Activated B cell treated with CpG ODN at 0.5 μM for 24 hours (primary cell): ENCODE data around the gene MSANTD1. TPM values are rescaled to one million over a fixed set of nuclear protein-coding genes. Genes with fewer than 3 reads are reported as not detected.

Source experiments
- ATAC-seq: fragments of 200-7000 bp; cut with Tn5 transposase; one replicate; pipeline ENCODE4 v1.10.0; 2021; ENCODE audit warnings: low read depth, mild to moderate bottlenecking, moderate library complexity
- CTCF ChIA-PET: fragments of 350-600 bp; sonication (Branson Sonifier 250); formaldehyde crosslinking; loops from one replicate; lab custom pipeline; 2021; ENCODE audit warnings: antibody characterized with exemption; lab: Charles Lee
- POLR2A ChIA-PET: fragments of 350-600 bp; sonication (Branson Sonifier 250); formaldehyde crosslinking; loops from one replicate; lab custom pipeline; 2021; ENCODE audit warnings: antibody characterized with exemption; lab: Charles Lee
- DNase-seq: peaks from one replicate; pipeline ENCODE4 v3.0.0; 2022
- H3K27ac Mint-ChIP-seq: one replicate; pipeline ENCODE4 v1.8.0; 2020; ENCODE audit warnings: mixed read lengths
- H3K27me3 Mint-ChIP-seq: one replicate; pipeline ENCODE4 v1.8.0; 2021; ENCODE audit warnings: mixed read lengths
- H3K36me3 Mint-ChIP-seq: one replicate; pipeline ENCODE4 v1.8.0; 2021; ENCODE audit warnings: low read depth, mixed read lengths
- H3K4me1 Mint-ChIP-seq: one replicate; pipeline ENCODE4 v1.8.0; 2021; ENCODE audit warnings: mixed read lengths
- H3K4me3 Mint-ChIP-seq: one replicate; pipeline ENCODE4 v1.8.0; 2020; ENCODE audit warnings: mild to moderate bottlenecking, mixed read lengths
- H3K9me3 Mint-ChIP-seq: one replicate; pipeline ENCODE4 v1.8.0; 2020; ENCODE audit warnings: mixed read lengths
- intact Hi-C: fragments of 100-400 bp; cut with micrococcal nuclease; formaldehyde crosslinking; loops from one replicate; pipeline ENCODE4 v1.15.1; 2024
- total RNA-seq: library from RNA; stranded (reverse); gene quantifications from 2 replicates; pipeline ENCODE4 v1.2.3, GENCODE V29; 2022
- TF ChIP-seq, protein P1 (sequence below): fragments of 200-600 bp; IDR thresholded peaks from one replicate; pipeline ENCODE4 v1.8.0; 2022; ENCODE audit warnings: antibody characterized with exemption, mild to moderate bottlenecking

Gene MSANTD1
- total RNA-seq, 1 donor from 2014 or later: 5.0 TPM

DNA sequence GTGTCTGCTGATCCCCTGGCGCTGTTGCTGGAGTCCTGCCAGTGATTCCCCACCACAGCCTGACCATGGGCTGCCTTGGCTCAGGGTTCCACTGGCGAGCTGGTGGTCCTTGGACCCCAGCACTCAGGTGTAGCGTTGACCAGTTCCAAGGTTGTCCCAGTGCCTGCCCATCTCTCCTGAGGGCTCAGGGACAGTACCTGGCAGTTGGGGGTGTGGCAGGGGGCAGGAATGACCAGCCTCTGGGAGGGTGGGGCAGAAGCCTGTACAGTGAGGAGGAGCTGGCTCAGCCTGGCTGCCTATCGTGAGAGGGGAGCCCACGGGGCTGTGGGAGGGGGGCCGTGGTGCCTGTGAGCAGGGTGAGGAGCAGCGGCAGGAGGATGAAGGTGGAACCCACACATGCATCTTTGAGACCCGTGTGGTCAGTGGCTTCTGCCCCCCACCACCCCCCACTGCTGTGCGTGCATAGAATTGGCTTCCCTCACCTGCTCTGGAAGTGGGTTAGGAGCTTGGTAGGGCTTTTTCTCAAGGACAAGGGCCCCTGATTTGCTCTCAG is 12.6 kb upstream of the MSANTD1 start:
- Mint-ChIP-seq H3K27me3 (no peaks in the 10 kb centered on the region), H3K36me3 (peaks cover 94% of the 10 kb centered on the region), H3K27ac (no peak overlapping the region), H3K4me1 (no peaks in the 10 kb centered on the region), H3K4me3 (no peak overlapping the region), H3K9me3 (no peaks in the 10 kb centered on the region)
- intact Hi-C loops: no loop called here
- ChIA-PET CTCF (no interaction called here), POLR2A (interaction anchor here (0.7 kb wide), 1 partner anchor 22 kb away, joined by 3 read pairs; no protein-coding TSS in a partner anchor)
- ATAC-seq (no peak), DNase-seq (no peak)
- TF ChIP-seq, protein P1, sequence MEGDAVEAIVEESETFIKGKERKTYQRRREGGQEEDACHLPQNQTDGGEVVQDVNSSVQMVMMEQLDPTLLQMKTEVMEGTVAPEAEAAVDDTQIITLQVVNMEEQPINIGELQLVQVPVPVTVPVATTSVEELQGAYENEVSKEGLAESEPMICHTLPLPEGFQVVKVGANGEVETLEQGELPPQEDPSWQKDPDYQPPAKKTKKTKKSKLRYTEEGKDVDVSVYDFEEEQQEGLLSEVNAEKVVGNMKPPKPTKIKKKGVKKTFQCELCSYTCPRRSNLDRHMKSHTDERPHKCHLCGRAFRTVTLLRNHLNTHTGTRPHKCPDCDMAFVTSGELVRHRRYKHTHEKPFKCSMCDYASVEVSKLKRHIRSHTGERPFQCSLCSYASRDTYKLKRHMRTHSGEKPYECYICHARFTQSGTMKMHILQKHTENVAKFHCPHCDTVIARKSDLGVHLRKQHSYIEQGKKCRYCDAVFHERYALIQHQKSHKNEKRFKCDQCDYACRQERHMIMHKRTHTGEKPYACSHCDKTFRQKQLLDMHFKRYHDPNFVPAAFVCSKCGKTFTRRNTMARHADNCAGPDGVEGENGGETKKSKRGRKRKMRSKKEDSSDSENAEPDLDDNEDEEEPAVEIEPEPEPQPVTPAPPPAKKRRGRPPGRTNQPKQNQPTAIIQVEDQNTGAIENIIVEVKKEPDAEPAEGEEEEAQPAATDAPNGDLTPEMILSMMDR: no peak

DNA sequence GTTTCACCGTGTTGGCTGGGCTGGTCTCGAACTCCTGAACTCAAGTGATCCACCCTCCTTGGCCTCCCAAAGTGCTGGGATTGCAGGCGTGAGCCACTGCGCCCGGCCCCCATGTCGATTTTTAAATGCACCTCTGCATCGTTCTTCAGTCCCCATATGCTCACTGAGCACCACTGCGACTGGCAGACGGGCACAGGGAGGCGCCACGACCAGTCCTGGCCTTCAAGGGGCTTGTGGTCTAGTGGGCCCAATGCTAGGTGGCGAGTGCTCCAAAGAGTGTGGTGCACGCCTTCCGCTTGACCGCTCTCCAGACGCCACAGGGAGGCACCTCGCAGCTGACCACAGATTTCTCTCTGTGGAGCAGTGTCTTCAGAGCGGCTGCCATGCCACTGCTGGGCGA is 11.7 kb upstream of the MSANTD1 start:
- CTCF ChIA-PET: no interaction called here
- intact Hi-C loops: no loop called here
- Mint-ChIP-seq H3K36me3 (peaks cover 94% of the 10 kb centered on the region), H3K27me3 (no peaks in the 10 kb centered on the region), H3K27ac (no peak overlapping the region), H3K9me3 (no peaks in the 10 kb centered on the region), H3K4me1 (no peaks in the 10 kb centered on the region), H3K4me3 (no peak overlapping the region)
- DNase-seq: no peak
- no peak for ATAC-seq
- TF ChIP-seq, protein P1: no peak
- POLR2A ChIA-PET: no interaction called here

DNA sequence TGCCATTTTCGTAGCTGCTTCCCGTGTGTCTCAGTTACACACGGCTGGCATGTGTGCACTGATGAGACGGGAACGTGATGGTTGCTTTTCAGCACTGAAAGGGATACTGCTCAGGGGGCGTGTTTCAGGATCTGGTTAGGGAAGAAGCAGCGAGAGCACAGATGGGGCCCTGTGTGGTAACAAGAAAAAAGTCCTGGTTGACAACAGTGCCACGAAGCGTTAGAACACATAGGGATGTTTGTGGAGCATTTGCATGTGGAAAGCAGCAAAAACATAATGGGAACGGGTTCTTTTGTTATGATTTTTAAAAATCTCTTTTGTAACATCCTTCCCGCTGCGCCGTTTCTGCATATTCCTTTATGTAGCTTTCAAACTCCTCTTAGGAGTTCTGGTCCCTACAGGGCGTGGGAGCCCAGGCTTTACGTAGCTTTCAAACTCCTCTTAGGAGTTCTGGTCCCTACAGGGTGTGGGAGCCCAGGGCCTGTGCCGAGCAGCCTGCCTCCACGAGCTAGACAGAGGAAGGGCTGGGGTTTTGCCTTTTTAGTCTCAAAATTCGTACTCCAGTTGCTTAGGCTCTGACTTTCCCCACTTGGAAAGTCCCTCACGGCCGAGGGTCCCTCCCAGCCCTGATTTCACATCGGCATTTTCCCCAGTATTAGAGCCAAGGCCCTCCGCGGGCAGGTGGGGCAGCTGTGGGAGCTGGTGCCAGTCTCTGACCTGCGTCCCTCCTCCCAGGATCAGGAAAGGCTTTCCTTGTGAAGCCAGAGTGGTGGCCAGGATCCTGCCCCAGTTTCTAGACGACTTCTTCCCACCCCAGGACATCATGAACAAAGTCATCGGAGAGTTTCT is 11.0 kb upstream of the MSANTD1 start:
- Mint-ChIP-seq H3K4me3 (no peak overlapping the region), H3K27me3 (no peaks in the 10 kb centered on the region), H3K4me1 (no peaks in the 10 kb centered on the region), H3K9me3 (no peaks in the 10 kb centered on the region), H3K36me3 (peaks cover 93% of the 10 kb centered on the region), H3K27ac (no peak overlapping the region)
- ChIA-PET CTCF (no interaction called here), POLR2A (no interaction called here)
- ATAC-seq (no peak), DNase-seq (no peak)
- TF ChIP-seq, protein P1: no peak
- intact Hi-C loops: no loop called here

DNA sequence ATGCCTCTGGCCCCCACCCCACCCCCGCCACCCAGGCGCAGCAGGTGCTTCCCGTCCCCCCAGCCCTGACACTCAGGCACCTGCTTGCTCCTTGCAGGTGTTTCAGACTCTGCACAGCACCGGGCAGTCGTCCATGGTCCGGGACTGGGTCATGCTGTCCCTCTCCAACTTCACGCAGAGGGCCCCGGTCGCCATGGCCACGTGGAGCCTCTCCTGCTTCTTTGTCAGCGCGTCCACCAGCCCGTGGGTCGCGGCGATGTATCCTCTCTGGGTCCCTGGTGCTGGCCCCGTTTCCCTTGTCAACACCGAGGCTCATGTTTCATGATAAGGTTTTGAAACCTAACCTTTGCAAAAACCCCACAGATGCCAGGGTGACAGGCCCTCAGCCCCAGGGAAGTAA is 10.2 kb upstream of the MSANTD1 start:
- intact Hi-C loops: no loop called here
- no peak overlapping the region for H3K4me3 Mint-ChIP-seq
- no peak overlapping the region for H3K27ac Mint-ChIP-seq
- DNase-seq (no peak), ATAC-seq (no peak)
- TF ChIP-seq, protein P1: no peak
- ChIA-PET CTCF (no interaction called here), POLR2A (no interaction called here)
- H3K4me1 Mint-ChIP-seq: peaks cover 3% of the 10 kb centered on the region
- no peaks in the 10 kb centered on the region for H3K9me3 Mint-ChIP-seq
- peaks cover 87% of the 10 kb centered on the region for H3K36me3 Mint-ChIP-seq
- H3K27me3 Mint-ChIP-seq: no peaks in the 10 kb centered on the region

DNA sequence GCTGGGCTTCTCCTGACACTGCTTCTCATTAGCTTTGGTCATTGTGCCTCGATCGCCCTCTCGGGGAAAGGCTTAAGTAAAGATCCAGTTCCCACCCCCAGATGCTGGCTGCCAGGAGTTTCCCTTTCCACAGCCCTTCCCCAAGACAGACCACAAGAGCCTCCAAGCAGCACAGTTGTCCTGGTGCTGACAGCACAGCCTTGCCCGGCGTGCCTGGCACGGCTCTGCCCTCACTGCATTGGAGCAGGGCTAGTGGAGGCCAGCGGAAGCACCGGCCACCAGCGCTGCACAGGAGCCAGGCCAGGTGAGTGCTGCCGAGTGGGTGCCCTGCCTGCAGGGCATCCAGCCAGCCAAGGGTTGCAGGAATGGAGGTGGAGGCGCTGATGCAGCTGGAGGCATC is 9.7 kb upstream of the MSANTD1 start:
- intact Hi-C loops: no loop called here
- POLR2A ChIA-PET: no interaction called here
- Mint-ChIP-seq H3K4me1 (peaks cover 3% of the 10 kb centered on the region), H3K27ac (no peak overlapping the region), H3K27me3 (no peaks in the 10 kb centered on the region), H3K36me3 (peaks cover 81% of the 10 kb centered on the region), H3K9me3 (no peaks in the 10 kb centered on the region), H3K4me3 (no peak overlapping the region)
- DNase-seq (no peak), ATAC-seq (no peak)
- CTCF ChIA-PET: no interaction called here
- TF ChIP-seq, protein P1: no peak
